GM12891 (cell line): ENCODE results near the gene IRF4.

Experiments used
- POLR2A ChIP-seq: IDR thresholded peaks from 2 replicates; pipeline ENCODE4 v1.6.1; 2011; ENCODE audit warnings: low read depth, low read length, control low read depth
- POLR2AphosphoS5 ChIP-seq: IDR thresholded peaks from 2 replicates; pipeline ENCODE4 v1.6.1; 2011; ENCODE audit warnings: low read depth, low read length, control low read depth
- POU2F2 ChIP-seq: IDR thresholded peaks from 2 replicates; pipeline ENCODE4 v1.6.1; 2011; ENCODE audit warnings: low read depth, mild to moderate bottlenecking, control low read depth, low read length, moderate library complexity
- SPI1 ChIP-seq: IDR thresholded peaks from 2 replicates; pipeline ENCODE4 v1.6.1; 2011; ENCODE audit warnings: low read depth, low read length, control low read depth
- TAF1 ChIP-seq: IDR thresholded peaks from 2 replicates; pipeline ENCODE4 v1.6.1; 2011; ENCODE audit warnings: low read depth, low read length, control low read depth

GRCh38 chr6:397604-398003, 6.1 kb downstream of the IRF4 start:
- TF ChIP-seq POLR2A, result no peak; the same call in none of the 2 replicates
- peak; percentile 25; the same call in 1 of the 2 replicates for TF ChIP-seq POLR2AphosphoS5
- TF ChIP-seq TAF1, result no peak
- no peak for TF ChIP-seq SPI1
- TF ChIP-seq POU2F2, result no peak
